KMS-11 (cell line): ENCODE measurements around the gene TCN1.
"Not testable (repeated sequence)": the region's sequence is repeated elsewhere in the genome, so short reads cannot be mapped to it uniquely, and the experiment has no call there.

Source experiments
- H2AFZ ChIP-seq: fragments of 200-600 bp; sonication (generic); 2 replicates; pipeline ENCODE4 v1.6.1; 2016; ENCODE audit warnings: antibody characterized with exemption, mixed run types, low read depth
- H3K27ac ChIP-seq: fragments of 200-600 bp; sonication (generic); 2 replicates; pipeline ENCODE4 v1.6.1; 2016; ENCODE audit warnings: mild to moderate bottlenecking, mixed run types
- H3K27me3 ChIP-seq: fragments of 200-600 bp; sonication (generic); 2 replicates; pipeline ENCODE4 v1.6.1; 2017; ENCODE audit warnings: mild to moderate bottlenecking, low read depth, mixed run types, moderate library complexity; ENCODE audit not compliant: insufficient read depth
- H3K36me3 ChIP-seq: fragments of 200-600 bp; sonication (generic); 2 replicates; pipeline ENCODE4 v1.6.1; 2017; ENCODE audit warnings: mild to moderate bottlenecking, mixed run types; ENCODE audit not compliant: insufficient read depth
- H3K4me1 ChIP-seq: fragments of 200-600 bp; sonication (generic); 2 replicates; pipeline ENCODE4 v1.6.1; 2016; ENCODE audit warnings: mild to moderate bottlenecking, low read depth, mixed run types; ENCODE audit not compliant: poor library complexity, severe bottlenecking
- H3K4me2 ChIP-seq: fragments of 200-600 bp; sonication (generic); 2 replicates; pipeline ENCODE4 v1.7.0; 2016; ENCODE audit warnings: mild to moderate bottlenecking, mixed run types
- H3K4me3 ChIP-seq: fragments of 200-600 bp; sonication (generic); IDR thresholded peaks from 2 replicates; pipeline ENCODE4 v1.6.1; 2017; ENCODE audit warnings: low read depth, low read length, mixed read lengths; ENCODE audit not compliant: insufficient read depth
- H3K79me2 ChIP-seq: fragments of 200-600 bp; sonication (generic); 2 replicates; pipeline ENCODE4 v1.6.1; 2016; ENCODE audit warnings: low read depth, mixed run types; ENCODE audit not compliant: insufficient read depth
- H3K9ac ChIP-seq: fragments of 200-600 bp; sonication (generic); 2 replicates; pipeline ENCODE4 v1.6.1; 2016; ENCODE audit warnings: mild to moderate bottlenecking, mixed run types
- H4K20me1 ChIP-seq: fragments of 200-600 bp; sonication (generic); 2 replicates; pipeline ENCODE4 v1.6.1; 2016; ENCODE audit warnings: mild to moderate bottlenecking, mixed run types; ENCODE audit not compliant: insufficient read depth
- TF ChIP-seq, protein P1 (sequence below): fragments of 200-600 bp; sonication (generic); conservative IDR thresholded peaks from 2 replicates; pipeline ENCODE4 v1.6.1; 2017; ENCODE audit warnings: low read depth, mild to moderate bottlenecking, antibody characterized with exemption, low read length, moderate library complexity, mixed read lengths

TCN1 gene

GRCh38 chr11:59854871-59855270 lies 11.4 kb downstream of the TCN1 start:
- Histone ChIP-seq H3K9ac (no peak overlapping the region), H3K27ac (no peak overlapping the region), H3K4me2 (no peak overlapping the region), H2AFZ (no peak overlapping the region), H3K79me2 (no peaks in the 10 kb centered on the region), H4K20me1 (no peaks in the 10 kb centered on the region), H3K4me3 (no peak overlapping the region), H3K4me1 (no peaks in the 10 kb centered on the region), H3K27me3 (no peaks in the 10 kb centered on the region), H3K36me3 (no peaks in the 10 kb centered on the region)
- TF ChIP-seq, protein P1, sequence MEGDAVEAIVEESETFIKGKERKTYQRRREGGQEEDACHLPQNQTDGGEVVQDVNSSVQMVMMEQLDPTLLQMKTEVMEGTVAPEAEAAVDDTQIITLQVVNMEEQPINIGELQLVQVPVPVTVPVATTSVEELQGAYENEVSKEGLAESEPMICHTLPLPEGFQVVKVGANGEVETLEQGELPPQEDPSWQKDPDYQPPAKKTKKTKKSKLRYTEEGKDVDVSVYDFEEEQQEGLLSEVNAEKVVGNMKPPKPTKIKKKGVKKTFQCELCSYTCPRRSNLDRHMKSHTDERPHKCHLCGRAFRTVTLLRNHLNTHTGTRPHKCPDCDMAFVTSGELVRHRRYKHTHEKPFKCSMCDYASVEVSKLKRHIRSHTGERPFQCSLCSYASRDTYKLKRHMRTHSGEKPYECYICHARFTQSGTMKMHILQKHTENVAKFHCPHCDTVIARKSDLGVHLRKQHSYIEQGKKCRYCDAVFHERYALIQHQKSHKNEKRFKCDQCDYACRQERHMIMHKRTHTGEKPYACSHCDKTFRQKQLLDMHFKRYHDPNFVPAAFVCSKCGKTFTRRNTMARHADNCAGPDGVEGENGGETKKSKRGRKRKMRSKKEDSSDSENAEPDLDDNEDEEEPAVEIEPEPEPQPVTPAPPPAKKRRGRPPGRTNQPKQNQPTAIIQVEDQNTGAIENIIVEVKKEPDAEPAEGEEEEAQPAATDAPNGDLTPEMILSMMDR: no peak

DNA sequence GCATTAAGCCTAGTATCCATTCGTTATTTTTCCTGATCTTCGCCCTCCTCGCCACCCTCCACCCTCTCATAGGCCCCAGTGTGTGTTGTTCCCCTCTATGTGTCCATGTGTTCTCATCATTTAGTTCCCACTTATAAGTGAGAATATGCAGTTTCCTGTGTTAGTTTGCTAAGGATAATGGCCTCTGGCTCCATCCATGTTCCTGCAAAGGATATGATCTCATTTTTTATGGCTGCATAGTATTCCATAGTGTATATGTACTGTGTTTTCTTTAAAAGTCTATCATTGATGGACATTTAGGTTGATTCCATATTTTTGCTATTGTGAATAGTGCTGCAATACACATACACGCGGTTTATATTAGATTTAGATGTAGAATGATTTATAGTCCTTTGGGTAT lies 14.9 kb downstream of the TCN1 start:
- not testable (repeated sequence) for H2AFZ ChIP-seq, H3K4me2 ChIP-seq, H3K36me3 ChIP-seq, H4K20me1 ChIP-seq, H3K4me1 ChIP-seq, H3K27ac ChIP-seq, H3K9ac ChIP-seq, H3K4me3 ChIP-seq, H3K79me2 ChIP-seq, H3K27me3 ChIP-seq

GRCh38 chr11:59849551-59849950 lies 16.7 kb downstream of the TCN1 start:
- H3K27ac ChIP-seq, H3K36me3 ChIP-seq, H3K4me2 ChIP-seq, H4K20me1 ChIP-seq, H3K27me3 ChIP-seq, H3K79me2 ChIP-seq, H3K9ac ChIP-seq, H3K4me1 ChIP-seq, H2AFZ ChIP-seq, H3K4me3 ChIP-seq: not testable (repeated sequence)

DNA sequence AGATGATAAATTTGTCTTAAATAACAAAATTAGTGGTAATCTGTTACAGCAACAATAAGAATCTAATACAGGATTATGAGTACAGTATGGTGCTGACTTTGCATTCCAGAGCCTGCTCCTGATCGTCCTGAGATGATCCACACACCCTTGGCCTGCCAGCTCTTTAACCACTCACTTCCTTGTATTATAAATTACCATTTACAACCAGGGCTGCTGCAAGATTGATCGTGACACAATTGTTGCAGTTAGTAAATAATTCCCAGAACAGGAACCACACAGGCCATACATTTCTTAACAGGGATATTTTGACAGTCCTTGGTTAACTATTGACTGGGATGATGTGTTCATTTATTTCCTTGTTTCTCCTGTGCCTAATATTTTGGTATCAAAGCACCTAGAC lies 17.2 kb downstream of the TCN1 start:
- Histone ChIP-seq H3K9ac (no peak overlapping the region), H3K4me1 (no peaks in the 10 kb centered on the region), H3K27me3 (no peaks in the 10 kb centered on the region), H3K4me2 (no peak overlapping the region), H3K4me3 (no peak overlapping the region), H3K79me2 (no peaks in the 10 kb centered on the region), H2AFZ (no peak overlapping the region), H4K20me1 (no peaks in the 10 kb centered on the region), H3K36me3 (no peaks in the 10 kb centered on the region), H3K27ac (no peak overlapping the region)
- TF ChIP-seq, protein P1: no peak

GRCh38 chr11:59848439-59848838 lies 17.8 kb downstream of the TCN1 start:
- H2AFZ ChIP-seq, H3K36me3 ChIP-seq, H3K4me2 ChIP-seq, H3K27me3 ChIP-seq, H3K4me1 ChIP-seq, H4K20me1 ChIP-seq, H3K27ac ChIP-seq, H3K4me3 ChIP-seq, H3K9ac ChIP-seq, H3K79me2 ChIP-seq: not testable (repeated sequence)

GRCh38 chr11:59847626-59848025 lies 18.7 kb downstream of the TCN1 start:
- Histone ChIP-seq H3K27me3 (no peaks in the 10 kb centered on the region), H3K4me2 (no peak overlapping the region), H2AFZ (no peak overlapping the region), H3K9ac (no peak overlapping the region), H3K36me3 (no peaks in the 10 kb centered on the region), H3K79me2 (no peaks in the 10 kb centered on the region), H3K4me1 (no peaks in the 10 kb centered on the region), H3K4me3 (no peak overlapping the region), H4K20me1 (no peaks in the 10 kb centered on the region), H3K27ac (no peak overlapping the region)
- TF ChIP-seq, protein P1: no peak
